ENCODE measurements around the gene CCDC183. TPM values are rescaled to one million over a fixed set of nuclear protein-coding genes. Genes with fewer than 3 reads are reported as not detected.
"Not testable (repeated sequence)": the region's sequence is repeated elsewhere in the genome, so short reads cannot be mapped to it uniquely, and the experiment has no call there.

The CCDC183 gene
- total and polyA plus RNA-seq, 2 of the 4 experiments (the other 2 are of a cell fraction), result under 0.01 to 0.29 TPM

GRCh38 chr9:136832581-136832980 lies 36.4 kb downstream of the CCDC183 start:
- no peak overlapping the region for H3K9ac ChIP-seq (ENCODE audit: low read depth, low read length)
- BruUV-seq (replicated peaks), result no TSS peak
- H3K9me1 ChIP-seq (ENCODE audit: insufficient read depth, low read length), result no peaks in the 10 kb centered on the region
- in situ Hi-C loops (cut with MboI; ENCODE audit: low sequenced_read_pairs), result no loop called here
- no peaks in the 10 kb centered on the region for H3K4me1 ChIP-seq (ENCODE audit: control insufficient read depth, insufficient read depth, low read length)
- H2AFZ ChIP-seq (replicated peaks; ENCODE audit: low read length, poor library complexity), result no peak overlapping the region
- H3K4ac ChIP-seq (ENCODE audit: low read depth, low read length), result no peak overlapping the region
- no peak overlapping the region for H3K14ac ChIP-seq (replicated peaks; ENCODE audit: low read depth, low read length)
- ChIA-PET POLR2A (ENCODE audit: unreplicated experiment) (no interaction called here), CTCF (no interaction called here)
- TF ChIP-seq FOS (IDR thresholded peaks at IDR 0.05; ENCODE audit: low read depth, low read length), result no peak
- H4K8ac ChIP-seq (ENCODE audit: low read depth in 2 of 2, low read length in 2 of 2), result no peak overlapping the region
- 92% methylated on average over 2 of the region's 9 CpGs; no CpG with 5 or more reads in 1 of the 2 experiments for WGBS, 2 experiments (ENCODE audit: extremely low coverage in 2 of 2, insufficient read length in 1 of 2)
- no peak overlapping the region for H2BK120ac ChIP-seq (ENCODE audit: low read depth, low read length)
- H2AK9ac ChIP-seq (replicated peaks; ENCODE audit: low read depth, low read length, poor library complexity), result no peak overlapping the region
- no peaks in the 10 kb centered on the region for H3K27me3 ChIP-seq (ENCODE audit: control insufficient read depth, insufficient read depth, low read length)
- intact Hi-C loops (cut with micrococcal nuclease), result no loop called here
- H4K20me1 ChIP-seq (ENCODE audit: insufficient read depth, low read length), result no peaks in the 10 kb centered on the region
- ATAC-seq (ENCODE audit: low read depth), result no peak
- H3K56ac ChIP-seq (ENCODE audit: extremely low read depth, insufficient read depth, low read length), result no peak overlapping the region
- H3K36me3 ChIP-seq (ENCODE audit: control insufficient read depth, insufficient read depth, low read length), result peaks cover 48% of the 10 kb centered on the region
- DNase-seq, result no peak
- H3K23ac ChIP-seq (ENCODE audit: low read depth, low read length), result no peak overlapping the region
- H2BK5ac ChIP-seq (ENCODE audit: low read depth, low read length, poor library complexity, severe bottlenecking), result no peak overlapping the region
- no peak overlapping the region for H2AK5ac ChIP-seq (ENCODE audit: low read depth, low read length)
- H2BK20ac ChIP-seq (ENCODE audit: low read depth, low read length), result no peak overlapping the region
- dilution Hi-C loops (cut with HindIII; ENCODE audit: low sequenced_read_pairs, unreplicated experiment), result no loop called here
- no peak overlapping the region for H4K91ac ChIP-seq (ENCODE audit: insufficient read depth, low read depth, low read length)
- no peak overlapping the region for H2BK15ac ChIP-seq (ENCODE audit: low read depth, low read length)
- no peak overlapping the region for H4K5ac ChIP-seq (ENCODE audit: low read depth, low read length)
- no peak overlapping the region for H3K4me2 ChIP-seq (ENCODE audit: low read depth, low read length)
- H3K9me3 ChIP-seq (ENCODE audit: control insufficient read depth, insufficient read depth, low read length), result no peaks in the 10 kb centered on the region
- H3K79me1 ChIP-seq (ENCODE audit: low read depth in 1 of 2, low read length in 2 of 2), result peaks cover 0 to 3% of the 10 kb centered on the region in 2 experiments; a peak in 1 of 4 replicates
- no peak overlapping the region for H3K4me3 ChIP-seq (ENCODE audit: insufficient read depth, low read depth, low read length)
- H3K18ac ChIP-seq (ENCODE audit: low read depth, low read length), result no peak overlapping the region
- H3K27ac ChIP-seq (ENCODE audit: insufficient read depth, low read length), result no peak overlapping the region

- CTCF ChIA-PET; H4K5ac ChIP-seq (ENCODE audit: low read depth, low read length); ATAC-seq (ENCODE audit: low read depth); H4K20me1 ChIP-seq (ENCODE audit: insufficient read depth, low read length); dilution Hi-C loops (cut with HindIII; ENCODE audit: low sequenced_read_pairs, unreplicated experiment); H2AFZ ChIP-seq (replicated peaks; ENCODE audit: low read length, poor library complexity); H3K14ac ChIP-seq (replicated peaks; ENCODE audit: low read depth, low read length); H3K23ac ChIP-seq (ENCODE audit: low read depth, low read length); H2BK20ac ChIP-seq (ENCODE audit: low read depth, low read length); DNase-seq; H2AK9ac ChIP-seq (replicated peaks; ENCODE audit: low read depth, low read length, poor library complexity); intact Hi-C loops (cut with micrococcal nuclease); H3K27me3 ChIP-seq (ENCODE audit: control insufficient read depth, insufficient read depth, low read length); H2BK120ac ChIP-seq (ENCODE audit: low read depth, low read length); H4K8ac ChIP-seq (ENCODE audit: low read depth in 2 of 2, low read length in 2 of 2); in situ Hi-C loops (cut with MboI; ENCODE audit: low sequenced_read_pairs); BruUV-seq (replicated peaks); POLR2A ChIA-PET (ENCODE audit: unreplicated experiment); H3K4me2 ChIP-seq (ENCODE audit: low read depth, low read length); H2BK15ac ChIP-seq (ENCODE audit: low read depth, low read length); H3K56ac ChIP-seq (ENCODE audit: extremely low read depth, insufficient read depth, low read length); H3K4me3 ChIP-seq (ENCODE audit: insufficient read depth, low read depth, low read length); H3K9ac ChIP-seq (ENCODE audit: low read depth, low read length); H3K4ac ChIP-seq (ENCODE audit: low read depth, low read length); H2AK5ac ChIP-seq (ENCODE audit: low read depth, low read length); H2BK5ac ChIP-seq (ENCODE audit: low read depth, low read length, poor library complexity, severe bottlenecking); H3K27ac ChIP-seq (ENCODE audit: insufficient read depth, low read length); H3K18ac ChIP-seq (ENCODE audit: low read depth, low read length); H4K91ac ChIP-seq (ENCODE audit: insufficient read depth, low read depth, low read length); H3K4me1 ChIP-seq (ENCODE audit: control insufficient read depth, insufficient read depth, low read length); H3K9me3 ChIP-seq (ENCODE audit: control insufficient read depth, insufficient read depth, low read length); H3K79me1 ChIP-seq (ENCODE audit: low read depth in 1 of 2, low read length in 2 of 2); H3K9me1 ChIP-seq (ENCODE audit: insufficient read depth, low read length): not testable (repeated sequence)
- peaks cover 47% of the 10 kb centered on the region for H3K36me3 ChIP-seq (ENCODE audit: control insufficient read depth, insufficient read depth, low read length)
- WGBS, 2 experiments (ENCODE audit: extremely low coverage in 2 of 2, insufficient read length in 1 of 2), result 96% methylated on average over 7 of the region's 16 CpGs; no CpG with 5 or more reads in 1 of the 2 experiments
Observed at GRCh38 chr9:136833381-136834048, 37.4 kb downstream of the CCDC183 start.
